Smooth muscle cell (in vitro differentiated cells): ENCODE results near the gene RIN2. TPM values are rescaled to one million over a fixed set of nuclear protein-coding genes. Genes with fewer than 3 reads are reported as not detected.

Experiments used
- DNase-seq: peaks from one replicate; lab custom pipeline; 2025; ENCODE audit not compliant: unreplicated experiment; lab: John Stamatoyannopoulos, UW
- H2AFZ ChIP-seq: fragments of 200-600 bp; sonication (generic); 2 replicates; pipeline ENCODE4 v1.6.0; 2016; ENCODE audit warnings: antibody characterized with exemption, low read depth, mild to moderate bottlenecking
- H3F3A ChIP-seq: fragments of 200-600 bp; sonication (generic); 2 replicates; pipeline ENCODE4 v1.6.0; 2017; ENCODE audit warnings: antibody characterized with exemption, low read depth
- H3K27ac ChIP-seq: fragments of 200-600 bp; sonication (generic); 2 replicates; pipeline ENCODE4 v1.5.1; 2016; ENCODE audit warnings: low read depth, mild to moderate bottlenecking
- H3K27me3 ChIP-seq: fragments of 200-600 bp; sonication (generic); 2 replicates; pipeline ENCODE4 v1.6.1; 2016; ENCODE audit warnings: low read depth, mild to moderate bottlenecking
- H3K36me3 ChIP-seq: fragments of 200-600 bp; sonication (generic); 2 replicates; pipeline ENCODE4 v1.5.1; 2016; ENCODE audit warnings: low read depth
- H3K4me1 ChIP-seq: fragments of 200-600 bp; sonication (generic); 2 replicates; pipeline ENCODE4 v1.5.1; 2016; ENCODE audit warnings: low read depth
- H3K4me2 ChIP-seq: fragments of 200-600 bp; sonication (generic); 2 replicates; pipeline ENCODE4 v1.6.0; 2016; ENCODE audit warnings: mild to moderate bottlenecking
- H3K4me3 ChIP-seq: fragments of 200-600 bp; sonication (generic); 2 replicates; pipeline ENCODE4 v1.5.1; 2016; ENCODE audit warnings: mild to moderate bottlenecking
- H3K79me2 ChIP-seq: fragments of 200-600 bp; sonication (generic); 2 replicates; pipeline ENCODE4 v1.6.0; 2016; ENCODE audit warnings: low read depth, mild to moderate bottlenecking
- H3K9ac ChIP-seq: fragments of 200-600 bp; sonication (generic); 2 replicates; pipeline ENCODE4 v1.6.0; 2016; ENCODE audit warnings: low read depth
- H3K9me3 ChIP-seq: fragments of 200-600 bp; sonication (generic); replicated peaks from 2 replicates; pipeline ENCODE4 v1.5.1; 2016; ENCODE audit warnings: low read depth
- H4K20me1 ChIP-seq: fragments of 200-600 bp; sonication (generic); 2 replicates; pipeline ENCODE4 v1.6.0; 2016; ENCODE audit warnings: low read depth
- WGBS: methylation state at CpG from one replicate; pipeline ENCODE4 v1.1.7; 2016; ENCODE audit warnings: low lambda C conversion rate; 5-methylcytosine and 5-hydroxymethylcytosine counted together
- polyA plus RNA-seq: library from polyadenylated mRNA; unstranded; fragments of >200 nt; fragmentation: Nextera tagmentation; extraction: Ambion mirVana; gene quantifications from 2 replicates; pipeline ENCODE4 v1.2.1, GENCODE V29; 2016
- total RNA-seq: library from RNA; depleted of rRNA; stranded (reverse); fragments of >200 nt; gene quantifications from 2 replicates; pipeline ENCODE4 v1.2.3, GENCODE V29; 2014
- TF ChIP-seq, protein P1 (sequence below): fragments of 200-600 bp; sonication (generic); IDR thresholded peaks from 2 replicates; pipeline ENCODE4 v1.5.1; 2017; ENCODE audit warnings: borderline replicate concordance, mild to moderate bottlenecking, antibody characterized with exemption; ENCODE audit not compliant: insufficient read depth, poor library complexity, severe bottlenecking

RIN2 gene
- total and polyA plus RNA-seq, 2 experiments from 2014 or later: 16.0 to 26.9 TPM

DNA sequence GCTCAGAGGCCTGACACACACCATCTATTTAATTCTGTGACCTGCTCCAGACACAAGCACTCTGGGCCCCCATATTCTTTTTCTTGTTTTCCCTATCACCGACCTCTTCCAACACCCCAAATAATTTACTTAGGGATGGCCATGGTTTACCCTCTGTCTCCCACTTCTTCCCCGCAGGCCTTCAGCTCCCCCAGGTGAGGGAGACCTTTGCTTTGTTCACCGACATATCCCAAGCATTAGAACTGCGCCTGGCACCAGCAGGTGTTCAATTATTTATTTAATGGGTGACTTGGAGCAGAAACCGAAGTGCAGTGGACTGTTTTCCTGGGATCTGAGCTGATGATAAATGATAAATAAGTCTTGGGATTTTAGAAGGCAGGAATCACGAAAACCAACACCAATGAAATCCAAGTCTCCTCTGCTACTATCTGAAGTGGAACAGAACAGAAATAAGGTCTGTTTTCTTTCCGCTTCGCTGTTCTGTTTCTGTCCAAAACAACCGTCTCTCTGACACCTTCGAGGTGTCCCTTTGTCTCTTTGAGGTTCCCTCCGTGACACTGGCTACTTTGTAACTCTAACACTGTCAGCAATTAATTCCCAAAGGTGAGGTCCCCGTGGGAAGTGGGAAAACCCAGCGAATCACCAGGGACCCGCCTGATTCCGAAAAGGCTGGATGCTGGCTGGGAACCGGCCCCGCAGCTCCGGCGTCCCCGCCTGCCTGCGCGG lies 1.1 kb upstream of the RIN2 start:
- Histone ChIP-seq H3K36me3 (no peaks in the 10 kb centered on the region), H3K79me2 (peaks cover 1% of the 10 kb centered on the region), H3K27me3 (no peaks in the 10 kb centered on the region), H3F3A (peaks cover 10% of the 10 kb centered on the region), H3K4me2 (peak overlapping the region; percentile 95), H3K9me3 (no peaks in the 10 kb centered on the region), H3K27ac (peak overlapping the region; percentile 69), H2AFZ (peak overlapping the region; percentile 94), H4K20me1 (peaks cover 4% of the 10 kb centered on the region), H3K4me1 (peaks cover 17% of the 10 kb centered on the region), H3K9ac (peak overlapping the region; percentile 67), H3K4me3 (peak overlapping the region; percentile 87)
- WGBS: 30% methylated on average over 22 of the region's 22 CpGs
- TF ChIP-seq, protein P1, sequence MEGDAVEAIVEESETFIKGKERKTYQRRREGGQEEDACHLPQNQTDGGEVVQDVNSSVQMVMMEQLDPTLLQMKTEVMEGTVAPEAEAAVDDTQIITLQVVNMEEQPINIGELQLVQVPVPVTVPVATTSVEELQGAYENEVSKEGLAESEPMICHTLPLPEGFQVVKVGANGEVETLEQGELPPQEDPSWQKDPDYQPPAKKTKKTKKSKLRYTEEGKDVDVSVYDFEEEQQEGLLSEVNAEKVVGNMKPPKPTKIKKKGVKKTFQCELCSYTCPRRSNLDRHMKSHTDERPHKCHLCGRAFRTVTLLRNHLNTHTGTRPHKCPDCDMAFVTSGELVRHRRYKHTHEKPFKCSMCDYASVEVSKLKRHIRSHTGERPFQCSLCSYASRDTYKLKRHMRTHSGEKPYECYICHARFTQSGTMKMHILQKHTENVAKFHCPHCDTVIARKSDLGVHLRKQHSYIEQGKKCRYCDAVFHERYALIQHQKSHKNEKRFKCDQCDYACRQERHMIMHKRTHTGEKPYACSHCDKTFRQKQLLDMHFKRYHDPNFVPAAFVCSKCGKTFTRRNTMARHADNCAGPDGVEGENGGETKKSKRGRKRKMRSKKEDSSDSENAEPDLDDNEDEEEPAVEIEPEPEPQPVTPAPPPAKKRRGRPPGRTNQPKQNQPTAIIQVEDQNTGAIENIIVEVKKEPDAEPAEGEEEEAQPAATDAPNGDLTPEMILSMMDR: no peak
- no peak for DNase-seq

DNA sequence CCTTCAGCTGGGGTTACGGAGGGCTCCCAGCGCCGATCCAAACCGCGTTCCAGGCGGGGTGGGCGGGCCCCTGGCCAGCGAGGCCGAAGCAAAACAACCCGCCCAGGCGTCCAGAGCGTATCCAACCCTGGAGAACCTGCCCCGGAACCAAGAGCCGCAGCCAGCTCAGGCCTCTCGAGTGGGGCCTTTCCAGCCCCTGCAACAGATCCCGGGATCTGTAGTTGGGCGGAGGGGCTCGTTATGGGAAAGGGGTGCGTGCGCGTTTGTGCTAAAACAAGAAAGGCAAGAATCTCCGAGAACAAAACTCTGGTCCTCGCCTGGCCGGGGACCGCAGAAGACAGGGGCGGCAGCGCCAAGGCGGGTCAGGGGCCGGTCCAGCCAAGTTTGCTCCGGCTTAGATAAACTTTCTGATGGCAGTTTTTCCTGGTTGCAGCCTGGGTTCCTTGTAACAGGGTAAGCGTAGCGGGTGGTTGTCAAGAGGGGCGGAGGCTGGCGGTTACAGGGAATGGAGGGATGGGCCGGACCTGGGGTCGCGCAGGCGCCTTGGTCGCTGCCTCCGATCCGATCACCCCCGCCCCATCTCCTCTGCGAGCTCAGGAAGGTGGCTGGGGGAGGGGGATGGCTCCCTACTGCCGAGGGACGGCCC lies 448 bp upstream of the RIN2 start:
- Histone ChIP-seq H3K4me1 (peaks cover 17% of the 10 kb centered on the region), H3K79me2 (peaks cover 6% of the 10 kb centered on the region), H2AFZ (peak overlapping the region; percentile 94), H3K36me3 (no peaks in the 10 kb centered on the region), H3F3A (peaks cover 10% of the 10 kb centered on the region), H3K27me3 (no peaks in the 10 kb centered on the region), H3K9ac (peak overlapping the region; percentile 67), H3K4me2 (peak overlapping the region; percentile 95), H3K9me3 (no peaks in the 10 kb centered on the region), H4K20me1 (peaks cover 4% of the 10 kb centered on the region), H3K27ac (peak overlapping the region; percentile 69), H3K4me3 (peak overlapping the region; percentile 87)
- under 1% methylated on average over 45 of the region's 45 CpGs for whole genome bisulfite sequencing
- TF ChIP-seq, protein P1: no peak
- DNase-seq: peak; percentile 66

DNA sequence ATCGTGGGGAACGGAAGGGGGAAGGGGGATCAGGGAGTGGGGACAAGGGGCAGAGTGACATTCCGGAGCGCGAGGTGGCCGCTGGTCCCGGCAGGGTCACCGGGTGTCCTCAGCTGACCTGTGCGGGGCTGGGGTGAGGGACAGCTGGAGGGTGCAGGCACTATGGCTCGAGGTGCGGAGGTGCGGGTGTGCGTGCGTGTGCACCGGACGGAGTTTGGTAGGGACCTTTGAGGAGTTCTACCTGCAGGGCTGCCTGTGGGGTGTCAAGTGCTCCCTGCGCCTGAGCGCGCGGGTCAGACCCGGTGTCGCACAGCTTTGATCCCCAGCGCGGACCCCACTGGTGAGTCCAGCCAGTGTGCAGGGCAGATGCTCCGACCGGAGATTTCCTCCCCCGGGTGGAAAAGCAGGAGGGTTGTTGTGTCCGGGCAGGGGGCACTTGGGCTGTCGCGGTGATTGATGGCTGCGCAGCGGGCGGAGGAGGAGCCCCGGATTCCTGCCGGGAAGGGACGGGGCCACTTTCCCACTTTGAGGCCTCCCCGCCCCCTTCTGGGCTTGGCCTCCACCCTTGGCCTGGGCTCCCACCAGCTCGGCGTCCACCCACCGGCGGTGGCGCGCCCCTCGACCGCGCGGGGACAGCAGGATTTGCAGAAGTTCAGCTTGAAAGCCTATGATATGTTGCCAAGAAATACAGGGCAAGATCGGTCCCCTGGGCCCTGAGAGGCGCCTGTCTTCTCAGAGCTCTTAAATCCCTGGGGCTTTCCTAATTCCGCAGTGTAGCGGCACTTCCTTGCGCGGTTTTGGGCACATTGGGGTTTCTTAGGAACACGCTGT lies 658 bp downstream of the RIN2 start:
- no peaks in the 10 kb centered on the region for H3K36me3 ChIP-seq
- H3K4me3 ChIP-seq: peak overlapping the region; percentile 87
- TF ChIP-seq, protein P1: no peak
- H4K20me1 ChIP-seq: peaks cover 4% of the 10 kb centered on the region
- peaks cover 10% of the 10 kb centered on the region for H3F3A ChIP-seq
- no peaks in the 10 kb centered on the region for H3K9me3 ChIP-seq
- H3K4me1 ChIP-seq: peaks cover 17% of the 10 kb centered on the region
- H3K27me3 ChIP-seq: no peaks in the 10 kb centered on the region
- H3K27ac ChIP-seq: peak overlapping the region; percentile 69
- DNase-seq: peak; percentile 65
- WGBS: 2% methylated on average over 42 of the region's 54 CpGs
- H3K79me2 ChIP-seq: peaks cover 6% of the 10 kb centered on the region
- H2AFZ ChIP-seq: peak overlapping the region; percentile 94
- H3K9ac ChIP-seq: peak overlapping the region; percentile 67
- peak overlapping the region; percentile 95 for H3K4me2 ChIP-seq
